Activated CD4-positive, CD25-positive, alpha-beta regulatory T cell treated with anti-CD3 and anti-CD28 coated beads, Interleukin-2, amount 50 U/mL, for 16 hours (primary cell): Measurements from ENCODE around the gene ABCA13.
"Not testable (repeated sequence)": the region's sequence is repeated elsewhere in the genome, so short reads cannot be mapped to it uniquely, and the experiment has no call there.

Experiments
- DNase-seq: peaks from one replicate; pipeline ENCODE4 v3.0.0-alpha.2; 2020; ENCODE audit warnings: low read depth, low spot score

ABCA13 gene

GRCh38 chr7:48171202-48171601, at the start of gene ABCA13:
ABCA13 (plus strand) TSS chr7:48171458; CDS start chr7:48171484, 26 bp downstream.
- no peak for DNase-seq

GRCh38 chr7:48126037-48126436, 45.2 kb upstream of the ABCA13 start:
- no peak for DNase-seq

- DNase-seq: no peak
Observed at GRCh38 chr7:48130658-48131108, 40.6 kb upstream of the ABCA13 start.

- DNase-seq: no peak
Observed at GRCh38 chr7:48132792-48133191, 38.5 kb upstream of the ABCA13 start.

- no peak for DNase-seq
Observed at GRCh38 chr7:48139459-48139858, 31.8 kb upstream of the ABCA13 start.

GRCh38 chr7:48140001-48140681, 31.1 kb upstream of the ABCA13 start:
- no peak for DNase-seq

- DNase-seq: no peak
Observed at GRCh38 chr7:48141521-48141920, 29.7 kb upstream of the ABCA13 start.

GRCh38 chr7:48144291-48144768, 26.9 kb upstream of the ABCA13 start:
- no peak for DNase-seq

- no peak for DNase-seq
Observed at GRCh38 chr7:48147078-48147591, 24.1 kb upstream of the ABCA13 start.

- DNase-seq: not testable (repeated sequence)
Observed at GRCh38 chr7:48147690-48148089, 23.6 kb upstream of the ABCA13 start.

GRCh38 chr7:48148311-48148710, 22.9 kb upstream of the ABCA13 start:
- DNase-seq: no peak

- no peak for DNase-seq
Observed at GRCh38 chr7:48149058-48149457, 22.2 kb upstream of the ABCA13 start.

- no peak for DNase-seq
Observed at GRCh38 chr7:48150086-48150485, 21.2 kb upstream of the ABCA13 start.

- DNase-seq: no peak
Observed at GRCh38 chr7:48154792-48155413, 16.4 kb upstream of the ABCA13 start.

GRCh38 chr7:48158404-48158803, 12.9 kb upstream of the ABCA13 start:
- DNase-seq: no peak

GRCh38 chr7:48161407-48162125, 9.7 kb upstream of the ABCA13 start:
- no peak for DNase-seq

GRCh38 chr7:48165157-48165556, 6.1 kb upstream of the ABCA13 start:
- no peak for DNase-seq

GRCh38 chr7:48168159-48168558, 3.1 kb upstream of the ABCA13 start:
- no peak for DNase-seq

- DNase-seq: no peak
Observed at GRCh38 chr7:48170506-48170905, 752 bp upstream of the ABCA13 start.

- DNase-seq: no peak
Observed at GRCh38 chr7:48173313-48173712, 2.1 kb downstream of the ABCA13 start.

- no peak for DNase-seq
Observed at GRCh38 chr7:48173756-48174382, 2.6 kb downstream of the ABCA13 start.

GRCh38 chr7:48175019-48175418, 3.8 kb downstream of the ABCA13 start:
- no peak for DNase-seq
